ENCODE results near the gene RIPK3.
A peak's percentile ranks its signal among the peaks of the same experiment; 100 is the strongest.

RIPK3 gene

DNA sequence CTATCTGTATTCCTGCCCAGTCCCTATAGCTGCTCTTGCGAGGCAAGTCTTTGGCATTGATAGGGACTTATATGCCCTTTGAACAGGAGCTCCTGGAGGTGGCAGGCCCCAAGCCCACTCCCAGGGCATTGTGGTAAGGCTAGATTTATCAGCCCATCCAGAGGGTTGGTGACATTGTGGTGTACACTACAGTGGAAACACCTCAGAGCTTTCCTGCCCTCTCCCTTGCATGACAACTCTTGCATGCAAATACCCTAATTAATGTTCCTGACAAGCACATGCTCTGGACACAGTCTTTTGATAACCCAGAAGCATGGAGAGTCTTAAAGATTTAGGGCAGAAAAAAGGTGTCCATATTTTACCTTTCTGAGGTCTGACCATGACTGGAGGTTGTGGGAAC, 815 bp upstream of the RIPK3 start:
- DNase-seq = no peak

DNA sequence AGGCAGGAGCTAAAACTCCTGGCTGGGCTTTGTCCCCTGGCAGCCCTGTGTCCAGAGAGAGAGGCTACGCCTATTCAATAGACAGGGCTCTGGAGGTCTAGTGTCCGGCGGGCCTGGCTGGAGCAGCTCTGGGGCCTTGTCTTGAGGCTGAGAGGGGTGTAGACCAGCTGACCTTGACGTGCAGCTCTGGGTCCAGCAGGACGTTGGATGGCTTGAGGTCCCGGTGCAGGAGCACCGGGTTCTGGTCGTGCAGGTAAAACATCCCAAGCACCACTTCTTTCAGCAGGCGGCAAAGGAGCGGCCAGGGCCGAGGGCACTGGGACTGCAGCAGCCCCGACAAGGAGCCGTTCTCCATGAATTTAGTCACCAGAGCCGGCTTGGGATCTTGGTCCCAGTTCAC, 948 bp downstream of the RIPK3 start:
- DNase-seq = no peak

DNA sequence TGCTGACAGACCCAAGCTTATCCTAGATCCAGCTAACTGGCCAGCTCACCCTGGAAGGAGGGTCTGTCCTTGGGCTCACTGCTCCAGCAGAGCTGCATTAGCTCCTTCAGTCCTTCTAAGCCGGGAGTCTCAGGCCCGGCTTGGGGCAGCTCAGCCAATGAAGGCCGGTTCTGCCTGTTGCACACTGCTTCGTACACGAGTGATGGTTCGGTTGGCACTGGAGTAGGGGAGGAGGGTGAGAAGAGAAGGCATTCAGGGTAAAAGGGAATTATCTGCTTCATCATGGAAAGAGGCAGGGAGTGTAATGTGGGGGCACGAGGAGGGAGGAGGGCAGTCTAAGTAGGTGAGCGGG, 2.0 kb downstream of the RIPK3 start:
- DNase-seq = no peak

DNA sequence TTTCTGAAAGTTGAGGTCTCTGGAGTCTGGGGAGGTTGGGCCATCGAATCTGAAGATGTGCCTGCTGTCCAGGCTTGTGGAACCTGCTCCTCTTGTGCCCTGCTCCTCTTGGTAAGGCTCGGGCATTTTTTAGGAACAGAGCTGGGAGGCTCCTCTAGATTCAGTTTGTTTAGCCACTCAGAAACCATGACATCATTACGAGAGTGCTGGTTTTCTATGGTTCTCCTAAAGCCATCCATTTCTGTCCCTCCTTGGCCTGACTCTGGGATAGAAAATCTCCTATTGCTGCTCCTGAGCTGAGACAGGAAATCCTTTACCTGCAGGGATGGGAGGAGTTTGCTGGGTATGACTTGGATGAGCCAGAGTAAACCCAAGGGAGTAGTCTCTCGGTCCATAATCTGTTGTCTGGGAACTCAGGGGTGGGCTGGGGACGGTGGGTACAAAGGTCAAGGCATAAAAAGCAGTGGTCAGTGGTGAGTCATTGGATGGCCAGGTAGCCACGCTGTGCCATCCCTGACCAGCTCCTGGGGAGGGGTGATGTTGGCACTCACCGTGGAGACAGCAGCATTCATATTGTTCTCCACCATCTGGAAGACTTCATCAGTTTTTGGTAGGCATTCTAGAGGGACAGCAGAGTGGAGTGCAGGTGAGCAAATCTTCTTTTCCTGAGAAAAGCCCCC, 2.5 kb downstream of the RIPK3 start:
- no peak for DNase-seq

DNA sequence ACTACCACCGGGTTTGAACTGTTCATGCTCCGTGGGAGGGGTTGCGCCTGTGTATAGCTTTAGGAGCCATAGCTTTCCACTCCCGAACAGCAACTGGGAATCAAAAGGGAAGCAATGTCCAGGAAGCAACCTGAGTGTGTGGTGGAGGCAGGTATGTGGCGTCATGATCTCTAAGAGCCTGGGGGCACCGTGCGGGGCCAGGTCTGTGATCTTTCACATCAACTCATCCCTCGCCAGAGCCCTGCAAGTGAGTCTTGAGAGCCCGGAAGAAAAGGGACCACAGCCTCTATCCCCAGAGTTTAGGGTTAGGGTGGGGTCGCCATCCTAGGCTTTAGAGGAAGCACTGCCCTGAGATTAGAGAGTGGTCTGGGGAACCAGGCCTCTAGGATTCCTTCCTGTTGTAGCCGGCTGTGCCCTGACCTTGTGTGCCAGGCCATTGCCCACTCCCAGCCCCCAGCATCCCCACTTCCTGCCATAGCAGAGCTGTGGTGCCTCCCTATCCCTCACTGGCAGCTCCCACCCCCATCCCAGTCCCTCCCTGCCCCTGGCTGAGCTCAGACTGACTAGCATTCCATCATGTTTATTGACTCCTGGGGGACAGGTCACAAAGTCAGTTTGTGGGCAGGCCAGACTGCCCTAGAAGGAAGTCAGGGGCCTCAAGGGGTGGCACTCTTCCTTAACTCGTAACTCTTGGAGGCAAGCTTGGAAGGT, 4.2 kb downstream of the RIPK3 start:
- no peak for DNase-seq

DNA sequence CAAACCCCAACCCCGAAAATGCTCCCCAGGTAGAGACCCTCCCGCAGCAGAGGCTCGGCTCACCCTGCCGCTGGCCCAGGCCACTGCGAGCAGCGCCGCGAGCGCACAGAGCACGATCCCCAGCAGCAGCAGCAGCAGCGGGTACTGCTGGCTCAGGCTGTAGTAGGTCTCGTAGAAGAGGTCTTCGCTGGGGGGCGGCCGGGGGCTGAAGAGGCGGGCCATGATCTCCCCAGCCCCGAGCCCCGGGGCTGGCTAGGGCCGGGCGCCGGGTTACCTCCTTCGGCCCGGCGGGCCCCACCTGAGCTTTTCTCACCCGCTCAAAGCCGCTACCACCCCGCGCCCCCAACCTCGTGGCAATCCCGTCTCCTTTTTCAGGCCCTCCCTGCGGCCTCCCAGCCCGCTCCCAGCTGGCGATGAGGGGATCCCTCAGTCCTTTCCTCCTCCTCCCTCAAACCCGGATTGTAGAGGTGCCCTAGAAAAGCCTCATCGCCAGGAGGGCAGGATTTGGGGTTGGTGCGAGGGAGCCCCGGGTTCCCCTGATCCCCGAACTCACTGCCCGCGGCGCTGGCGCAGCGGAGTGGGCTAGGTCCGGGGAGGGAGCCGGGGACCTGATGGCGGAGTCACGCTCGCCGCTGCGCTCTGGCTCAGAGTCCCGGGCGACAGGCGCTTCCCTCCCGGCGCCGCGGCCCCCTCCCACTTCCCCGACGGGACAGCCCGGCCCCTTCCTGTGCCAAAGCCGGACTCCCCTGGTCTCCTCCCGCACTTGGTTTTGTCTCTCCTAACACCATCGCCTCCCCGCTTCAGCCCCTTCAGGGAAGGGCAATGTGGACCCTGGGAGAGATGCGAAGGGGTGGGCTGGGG, 5.1 kb downstream of the RIPK3 start, which contains the start of gene ADCY4:
Gene ADCY4, minus strand, starts transcription at position 641 of the 861 bp plus-strand sequence. Its CDS starts 419 bp downstream, at position 222.
- no peak for DNase-seq

DNA sequence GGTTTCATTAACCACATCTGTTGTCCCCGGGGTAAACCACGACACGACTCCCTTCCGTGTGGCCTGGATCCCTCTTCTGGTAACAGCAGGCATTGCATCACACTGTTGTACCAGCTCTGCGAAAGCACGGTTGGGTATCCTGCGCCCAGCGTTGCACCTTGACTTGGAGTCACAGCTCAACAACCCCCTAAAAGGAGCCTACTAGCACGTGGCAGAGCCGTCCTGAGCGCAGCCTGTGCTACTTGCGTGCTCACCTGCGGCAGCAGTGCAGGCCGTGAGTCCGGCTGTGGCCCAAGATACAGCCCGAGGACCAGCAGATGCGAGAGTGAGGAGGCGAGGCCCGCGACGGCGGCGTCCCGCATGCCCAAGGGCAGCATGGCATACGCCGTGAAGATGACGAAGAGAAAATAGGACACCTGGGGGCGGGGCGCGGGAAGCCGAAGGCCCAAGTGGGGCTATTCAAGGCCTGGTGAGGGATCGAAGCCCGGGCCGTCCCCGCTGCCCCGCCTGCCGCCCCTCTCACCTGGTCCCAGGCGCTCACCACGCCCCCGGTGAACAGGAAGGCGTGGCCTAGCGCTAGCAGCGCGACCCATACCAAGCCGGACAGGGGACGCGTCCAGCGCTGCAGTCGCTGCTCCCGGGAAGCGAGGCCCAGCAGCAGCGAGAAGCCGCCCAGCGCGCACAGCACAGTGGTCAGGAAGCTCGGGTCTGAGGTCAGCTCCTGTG, 7.4 kb downstream of the RIPK3 start:
- DNase-seq = peak; percentile 61

DNA sequence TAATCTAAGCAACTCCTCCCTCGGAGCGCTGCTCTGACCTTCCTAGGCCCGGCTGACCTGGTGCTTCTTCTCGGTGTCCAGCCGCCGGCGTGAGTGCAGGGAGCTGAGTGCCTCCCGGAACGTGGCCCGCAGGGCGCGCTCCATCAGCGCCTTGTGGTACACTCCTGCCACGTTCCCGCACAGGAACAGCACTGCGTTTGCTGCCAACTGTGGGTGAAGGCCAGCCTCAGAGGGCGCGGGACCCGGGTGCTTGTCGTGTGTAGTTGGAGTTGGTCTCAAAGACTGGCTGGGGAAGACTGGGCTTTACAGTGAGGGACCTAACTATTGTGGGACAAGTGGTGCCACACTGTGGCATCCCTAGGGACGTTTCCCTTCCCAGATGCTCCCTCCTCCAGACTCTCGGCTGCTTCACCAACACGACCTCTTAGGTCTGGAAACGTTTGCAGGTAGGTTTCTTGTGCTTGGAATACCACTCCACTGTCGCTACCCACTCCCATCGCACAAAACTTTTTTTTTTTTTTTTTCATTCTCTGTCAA, 8.0 kb downstream of the RIPK3 start:
- DNase-seq = no peak

DNA sequence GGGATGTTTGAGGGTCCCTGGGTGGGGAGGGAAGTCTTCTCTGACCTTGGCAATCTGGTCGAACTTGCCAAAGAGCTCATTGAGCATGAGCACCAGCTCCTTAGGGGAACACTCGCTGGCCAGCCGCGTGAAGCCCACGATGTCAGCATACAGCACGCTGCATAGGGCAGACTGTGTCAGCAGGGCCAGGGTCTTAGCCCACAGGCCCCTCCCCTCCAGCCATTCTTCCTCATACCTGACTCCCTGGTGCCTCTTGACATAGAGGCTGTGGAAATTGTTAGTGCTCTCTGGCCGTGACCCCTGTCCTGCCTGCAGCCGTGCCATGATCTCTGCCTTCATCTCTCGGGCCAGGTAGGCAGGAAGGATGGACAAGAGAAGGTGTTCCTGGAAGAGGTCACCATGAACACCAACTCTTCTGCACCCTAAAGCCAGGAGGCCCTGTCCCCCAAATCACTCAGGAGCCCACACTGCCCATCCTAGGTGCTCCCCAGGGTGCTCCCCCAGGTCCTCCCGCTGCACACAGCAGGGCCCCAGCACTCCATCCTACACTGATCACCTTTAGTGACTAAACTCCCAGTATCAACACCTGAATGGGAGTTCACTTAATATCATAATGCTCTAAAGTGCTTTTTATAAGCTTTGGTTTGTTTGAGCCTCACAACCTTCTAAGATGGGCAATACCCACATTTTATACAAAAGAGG, 8.7 kb downstream of the RIPK3 start:
- no peak for DNase-seq

DNA sequence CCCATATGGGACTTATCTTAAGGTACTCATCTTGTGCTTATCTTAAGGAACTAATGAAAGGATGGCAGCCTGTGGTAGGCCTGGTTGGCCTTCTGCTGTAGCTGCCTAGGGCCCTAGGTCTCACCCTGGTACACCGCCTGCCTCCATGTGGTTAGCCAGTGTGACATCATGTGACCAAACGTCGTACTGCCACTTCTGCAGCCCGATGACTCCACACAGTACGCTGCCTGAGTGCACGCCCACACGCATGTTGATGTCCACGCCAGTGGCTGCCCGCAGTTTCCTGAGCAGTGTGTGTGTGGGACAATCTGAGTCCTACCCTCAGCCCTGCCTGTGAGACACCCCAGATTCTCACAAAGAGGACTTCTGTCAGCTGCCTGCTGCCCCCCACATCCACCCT, 10.1 kb downstream of the RIPK3 start:
- no peak for DNase-seq

DNA sequence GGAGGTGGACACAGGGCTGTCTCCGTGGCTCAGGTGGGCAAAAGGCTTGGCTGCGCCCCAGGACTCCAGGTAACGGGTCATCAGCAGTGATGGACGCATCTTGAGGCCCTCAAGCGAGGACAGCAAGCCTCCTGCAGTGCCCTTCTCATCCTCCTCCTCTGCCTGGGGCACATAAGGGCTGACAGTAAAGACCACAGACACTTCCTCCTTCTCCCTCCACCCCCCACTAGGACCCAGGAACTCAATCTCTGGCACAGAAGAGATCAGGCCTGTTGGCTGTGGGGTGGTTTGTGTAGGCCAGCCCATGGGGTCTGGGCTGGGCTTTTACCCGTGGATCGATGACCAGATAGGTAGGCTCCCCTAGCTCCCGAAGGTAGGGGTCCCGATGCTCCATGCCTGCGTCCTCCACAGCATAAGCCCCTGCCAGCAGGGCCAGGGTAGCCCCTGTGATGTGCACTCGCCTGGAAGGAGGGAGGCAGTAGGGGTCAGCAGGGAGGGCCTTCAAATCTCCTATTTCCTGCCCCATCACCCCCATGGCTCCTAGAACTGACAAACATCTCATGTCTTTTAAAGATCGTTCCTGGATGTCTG, 10.6 kb downstream of the RIPK3 start:
- peak; percentile 33 for DNase-seq

DNA sequence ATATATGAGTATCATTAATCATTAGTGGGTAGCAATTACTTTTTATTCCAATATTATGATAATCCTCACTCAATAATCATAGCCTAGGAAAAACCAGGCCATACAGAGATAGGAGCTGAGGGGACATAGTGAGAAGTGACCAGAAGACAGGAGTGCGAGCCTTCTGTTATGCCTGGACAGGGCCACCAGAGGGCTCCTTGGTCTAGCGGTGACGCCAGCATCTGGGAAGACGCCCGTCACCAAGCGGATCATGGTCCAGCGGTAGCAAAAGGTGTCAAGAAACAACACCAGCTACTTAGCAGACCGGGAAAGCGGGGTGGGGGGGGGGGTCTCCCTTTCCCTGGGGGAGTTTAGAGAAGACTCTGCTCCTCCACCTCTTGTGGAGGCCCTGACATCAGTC, 11.9 kb downstream of the RIPK3 start:
- DNase-seq = peak; percentile 32

DNA sequence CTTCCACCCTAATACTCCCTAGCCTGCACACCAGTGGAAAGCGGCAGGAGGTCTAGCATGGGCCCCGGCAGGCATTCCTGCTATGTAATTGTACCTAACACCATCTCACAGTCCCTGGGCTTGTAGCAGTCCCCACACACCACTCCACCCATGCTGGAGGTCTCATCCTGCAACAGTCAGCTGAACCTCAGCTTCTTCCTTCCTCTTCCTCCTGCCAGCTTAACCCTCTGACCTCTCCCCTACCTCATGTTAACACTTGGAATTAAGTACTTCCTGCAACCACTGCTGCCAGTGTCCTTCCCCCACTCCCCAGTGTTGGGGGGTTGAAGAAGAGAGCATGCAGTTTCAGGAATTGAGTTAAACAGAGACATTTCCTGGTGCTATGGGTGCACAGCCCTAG, 12.5 kb downstream of the RIPK3 start:
- peak; percentile 22 for DNase-seq

DNA sequence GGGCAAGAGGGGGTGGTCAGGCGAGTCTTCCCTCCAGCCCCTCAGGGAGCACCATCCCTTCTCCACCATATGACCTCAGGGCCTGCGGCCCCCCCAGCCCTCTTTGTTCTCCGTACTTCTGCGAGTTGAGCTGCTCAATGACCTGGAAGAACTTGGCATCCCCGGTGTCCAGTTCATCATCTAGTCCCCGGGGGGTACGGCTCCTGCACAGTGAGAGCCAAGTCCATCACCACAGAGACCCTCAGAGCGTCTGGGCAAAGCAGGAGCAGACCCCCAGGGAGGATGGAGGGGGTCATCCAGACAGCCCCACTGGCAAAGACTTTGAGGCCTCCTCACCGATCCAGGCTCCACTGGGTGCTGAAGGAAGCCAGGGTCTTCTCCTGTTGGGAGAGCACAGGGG, 13.8 kb downstream of the RIPK3 start:
- DNase-seq = peak; percentile 23

DNA sequence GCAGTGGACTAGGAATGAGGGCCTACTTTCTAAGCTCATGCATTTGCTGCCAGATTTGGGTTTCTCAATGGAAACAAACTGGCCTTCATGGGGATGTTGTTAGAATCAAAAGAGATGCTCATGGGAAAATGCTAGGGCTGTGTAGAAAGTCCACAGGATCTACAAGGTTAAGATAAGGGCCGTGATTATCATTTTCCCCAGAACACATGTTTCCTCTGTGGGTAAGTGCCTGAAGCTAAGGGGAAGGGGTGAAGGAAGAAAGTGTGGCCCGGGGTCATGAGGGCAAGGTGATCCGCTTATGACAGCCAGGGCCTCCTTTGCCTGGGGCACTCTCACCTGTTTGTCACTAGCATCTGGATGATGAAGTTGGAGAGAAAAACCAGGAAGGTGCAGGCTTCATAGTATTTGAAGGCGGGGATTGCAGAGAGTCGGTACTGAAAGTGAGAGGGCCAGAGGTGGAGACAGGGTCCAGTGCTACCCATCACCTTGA, 14.7 kb downstream of the RIPK3 start:
- no peak for DNase-seq

DNA sequence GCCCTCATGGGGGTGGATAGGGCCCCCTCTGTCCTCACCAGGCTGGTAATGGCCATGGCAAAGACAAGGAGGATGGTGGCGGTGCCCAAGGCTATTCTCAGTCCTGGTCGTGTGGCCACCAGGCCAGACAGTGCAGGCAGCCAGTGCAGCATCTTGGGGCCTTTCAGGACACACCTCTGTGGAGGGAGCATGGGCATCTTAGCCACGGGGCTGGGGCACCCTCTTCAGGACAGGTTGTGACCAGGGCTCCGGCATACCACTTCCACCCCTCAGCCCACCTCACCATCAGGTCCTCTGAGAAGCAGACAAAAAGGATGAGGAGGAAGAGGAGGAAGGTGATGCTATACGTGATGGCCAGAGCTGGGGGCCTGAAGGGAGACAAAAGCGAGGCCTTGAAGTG, 15.8 kb downstream of the RIPK3 start:
- DNase-seq = peak; percentile 28

DNA sequence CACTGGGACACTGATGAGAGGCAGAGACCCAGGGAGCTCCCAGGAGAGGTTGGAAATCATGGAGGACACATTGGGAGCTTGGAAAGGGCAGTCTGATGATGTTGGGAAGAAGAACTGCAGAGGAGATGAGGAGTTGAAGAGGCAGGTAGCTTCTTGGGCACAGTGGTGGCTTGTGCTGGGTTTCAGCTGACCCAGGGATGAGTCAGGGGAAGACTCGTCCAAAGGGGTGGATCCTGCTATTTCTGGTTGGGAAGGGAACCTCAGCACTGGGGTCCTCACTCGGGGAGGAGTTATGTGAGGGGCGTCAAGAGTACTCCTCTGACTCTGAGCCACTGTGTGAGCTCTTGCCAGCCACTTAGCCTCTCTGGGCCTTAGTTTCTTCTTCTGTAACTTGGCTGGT, 16.4 kb downstream of the RIPK3 start:
- DNase-seq = peak; percentile 3

DNA sequence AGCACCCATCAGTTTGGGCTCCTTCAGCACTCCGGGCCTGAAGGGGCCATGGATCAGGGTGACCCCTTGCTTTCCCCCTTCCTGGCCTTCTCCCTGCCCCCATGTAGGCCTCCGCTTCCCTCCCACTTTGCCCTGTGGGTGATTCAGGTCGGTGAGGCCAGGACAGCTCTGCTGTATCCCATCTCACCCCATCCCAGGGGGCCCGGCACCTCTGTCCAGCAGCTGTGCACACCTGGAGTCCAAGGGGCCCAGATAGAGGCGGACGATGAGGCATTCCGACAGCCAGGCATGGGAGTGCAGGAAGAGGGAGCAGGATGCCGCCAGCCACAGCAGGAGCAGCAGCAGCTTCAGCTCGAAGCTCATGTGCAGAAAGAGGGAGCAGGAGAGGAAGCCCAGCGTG, 17.1 kb downstream of the RIPK3 start:
- DNase-seq = no peak

DNA sequence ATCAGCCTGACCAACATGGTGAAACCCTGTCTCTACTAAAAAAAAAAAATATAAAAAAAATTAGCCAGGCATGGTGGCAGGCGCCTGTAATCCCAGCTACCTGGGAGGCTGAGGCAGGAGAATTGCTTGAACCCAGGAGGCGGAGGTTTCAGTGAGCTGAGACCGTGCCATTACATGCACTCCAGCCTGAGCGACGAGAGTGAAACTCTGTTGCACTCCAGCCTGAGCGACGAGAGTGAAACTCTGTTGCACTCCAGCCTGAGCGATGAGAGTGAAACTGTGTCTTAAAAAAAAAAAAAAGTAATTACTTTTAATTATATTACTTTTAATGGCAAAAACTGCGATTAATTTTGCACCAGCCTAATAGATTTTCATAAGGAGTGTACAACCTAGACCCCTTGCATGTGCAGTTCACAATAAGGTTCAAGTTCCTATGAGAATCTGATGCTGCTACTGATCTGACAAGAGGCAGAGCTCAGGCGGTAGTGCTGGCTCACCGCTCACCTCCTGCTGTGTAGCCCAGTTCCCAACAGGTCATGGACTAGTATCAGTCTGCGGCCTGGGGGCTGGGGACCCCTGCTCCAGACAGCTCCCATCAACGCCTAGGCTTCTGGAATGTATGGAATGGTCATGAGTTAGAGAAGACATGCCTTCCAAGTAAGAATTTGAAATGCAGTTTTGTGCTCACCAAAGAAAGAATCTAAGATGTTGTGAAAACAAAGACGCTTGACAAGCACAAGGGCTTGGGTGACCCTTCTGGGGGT, 18.4 kb downstream of the RIPK3 start:
- DNase-seq = no peak

DNA sequence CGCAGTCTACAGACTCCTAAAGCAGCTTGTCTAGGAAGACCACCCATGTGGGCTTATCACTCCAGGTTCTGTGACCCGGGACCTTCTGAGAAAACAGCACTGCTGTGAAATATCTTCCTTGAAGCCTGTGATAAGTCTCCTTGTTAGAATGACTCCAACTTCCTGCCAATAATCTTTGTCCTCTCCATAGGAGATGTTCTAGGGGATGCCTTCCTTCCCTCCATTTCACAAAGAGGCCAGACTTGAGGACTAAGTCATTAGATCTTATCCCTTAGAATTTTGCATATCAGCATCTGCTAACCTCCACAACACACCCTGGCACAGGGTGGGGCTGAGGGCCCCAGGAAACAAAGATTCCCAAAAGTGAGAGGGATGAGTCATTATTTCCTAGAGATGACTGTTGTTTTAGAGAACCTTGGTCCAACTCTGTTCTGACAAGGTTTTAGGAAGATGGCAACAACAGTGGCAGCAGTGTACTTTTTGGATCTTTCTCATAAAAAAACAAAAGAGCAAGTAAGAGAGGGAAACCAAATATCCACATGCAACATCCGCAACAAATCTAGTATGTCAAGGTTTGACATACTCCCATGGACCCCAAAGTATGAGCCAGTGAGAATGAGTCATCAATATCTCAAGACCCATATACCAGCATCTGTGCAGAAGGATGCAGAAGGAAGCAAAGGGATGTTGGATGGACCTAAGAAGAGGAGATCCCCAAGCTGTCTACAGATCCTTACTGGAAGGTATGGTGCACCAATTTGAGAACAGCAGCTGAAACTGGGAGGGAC, 22.5 kb downstream of the RIPK3 start:
- DNase-seq = no peak

Data from left hindlimb (tissue), 1 donor.